ENCODE results near the gene TBC1D5.
A peak's percentile ranks its signal among the peaks of the same experiment; 100 is the strongest.

Gene TBC1D5

GRCh38 chr3:17349093-17349492 is 393.3 kb downstream of the TBC1D5 start:
- DNase-seq (ENCODE audit: low spot score), result no peak

GRCh38 chr3:17342119-17342518 is 400.3 kb downstream of the TBC1D5 start:
- DNase-seq (ENCODE audit: low spot score), result no peak

- DNase-seq (ENCODE audit: low spot score), result no peak
These were observed 401.7 kb downstream of the TBC1D5 start for GRCh38 chr3:17340693-17341092.

- DNase-seq (ENCODE audit: low spot score), result no peak
These were observed 402.2 kb downstream of the TBC1D5 start for GRCh38 chr3:17340261-17340660.

- no peak for DNase-seq (ENCODE audit: low spot score)
These were observed 403.3 kb downstream of the TBC1D5 start for GRCh38 chr3:17339132-17339575.

- DNase-seq (ENCODE audit: low spot score), result no peak
These were observed 406.1 kb downstream of the TBC1D5 start for GRCh38 chr3:17336291-17336690.

- DNase-seq (ENCODE audit: low spot score), result no peak
These were observed 408.5 kb downstream of the TBC1D5 start for GRCh38 chr3:17333893-17334292.

GRCh38 chr3:17333446-17333845 is 409.0 kb downstream of the TBC1D5 start:
- DNase-seq (ENCODE audit: low spot score), result no peak

- DNase-seq (ENCODE audit: low spot score), result no peak
These were observed 411.8 kb downstream of the TBC1D5 start for GRCh38 chr3:17330660-17331059.

GRCh38 chr3:17329927-17330326 is 412.5 kb downstream of the TBC1D5 start:
- DNase-seq (ENCODE audit: low spot score), result no peak

- DNase-seq (ENCODE audit: low spot score), result no peak
These were observed 420.2 kb downstream of the TBC1D5 start for GRCh38 chr3:17322106-17322793.

- no peak for DNase-seq (ENCODE audit: low spot score)
These were observed 422.2 kb downstream of the TBC1D5 start for GRCh38 chr3:17320266-17320665.

- no peak for DNase-seq (ENCODE audit: low spot score)
These were observed 426.5 kb downstream of the TBC1D5 start for GRCh38 chr3:17315897-17316296.

GRCh38 chr3:17314171-17314570 is 428.3 kb downstream of the TBC1D5 start:
- no peak for DNase-seq (ENCODE audit: low spot score)

GRCh38 chr3:17313746-17314145 is 428.7 kb downstream of the TBC1D5 start:
- DNase-seq (ENCODE audit: low spot score), result no peak

- DNase-seq (ENCODE audit: low spot score), result no peak
These were observed 431.4 kb downstream of the TBC1D5 start for GRCh38 chr3:17310983-17311382.

GRCh38 chr3:17307887-17308286 is 434.5 kb downstream of the TBC1D5 start:
- DNase-seq (ENCODE audit: low spot score), result no peak

GRCh38 chr3:17307482-17307881 is 434.9 kb downstream of the TBC1D5 start:
- no peak for DNase-seq (ENCODE audit: low spot score)

GRCh38 chr3:17304969-17305368 is 437.5 kb downstream of the TBC1D5 start:
- DNase-seq (ENCODE audit: low spot score), result no peak

GRCh38 chr3:17302774-17303173 is 439.7 kb downstream of the TBC1D5 start:
- DNase-seq (ENCODE audit: low spot score), result no peak

- no peak for DNase-seq (ENCODE audit: low spot score)
These were observed 440.3 kb downstream of the TBC1D5 start for GRCh38 chr3:17302170-17302569.

- peak; percentile 26 for DNase-seq (ENCODE audit: low spot score)
These were observed 441.2 kb downstream of the TBC1D5 start for GRCh38 chr3:17301271-17301670.

- DNase-seq (ENCODE audit: low spot score), result no peak
These were observed 442.0 kb downstream of the TBC1D5 start for GRCh38 chr3:17300441-17300840.

- DNase-seq (ENCODE audit: low spot score), result no peak
These were observed 444.4 kb downstream of the TBC1D5 start for GRCh38 chr3:17298038-17298437.
